Omental fat pad (tissue), 4 donors: ENCODE data around the gene MANEAL. TPM values are rescaled to one million over a fixed set of nuclear protein-coding genes. Genes with fewer than 3 reads are reported as not detected.

Source experiments
- ATAC-seq: fragments of 150-250 bp; one replicate; pipeline ENCODE4 v1.9.1; 2016; ENCODE audit warnings: mild to moderate bottlenecking, moderate library complexity; ENCODE audit not compliant: low FRiP score
- DNase-seq: peaks from one replicate; pipeline ENCODE4 v3.0.0-alpha.2; 2019; ENCODE audit warnings: low spot score
- total RNA-seq, 4 donors: library from RNA; depleted of rRNA; stranded (reverse); fragments of >200 nt; gene quantifications; one replicate each; pipeline ENCODE4 v1.1.0, GENCODE V29; 2016
- TF ChIP-seq, protein P1 (sequence below), 3 donors: fragments of 450-650 bp; IDR thresholded peaks; one replicate each; pipeline ENCODE4 v1.5.1; 2016 to 2017; ENCODE audit warnings: antibody characterized with exemption in 3 of 3, mild to moderate bottlenecking in 3 of 3, moderate library complexity in 2 of 3

MANEAL gene
- total RNA-seq, 4 donors from 2014 or later: 0.79 to 1.4 (median 1.1) TPM

DNA sequence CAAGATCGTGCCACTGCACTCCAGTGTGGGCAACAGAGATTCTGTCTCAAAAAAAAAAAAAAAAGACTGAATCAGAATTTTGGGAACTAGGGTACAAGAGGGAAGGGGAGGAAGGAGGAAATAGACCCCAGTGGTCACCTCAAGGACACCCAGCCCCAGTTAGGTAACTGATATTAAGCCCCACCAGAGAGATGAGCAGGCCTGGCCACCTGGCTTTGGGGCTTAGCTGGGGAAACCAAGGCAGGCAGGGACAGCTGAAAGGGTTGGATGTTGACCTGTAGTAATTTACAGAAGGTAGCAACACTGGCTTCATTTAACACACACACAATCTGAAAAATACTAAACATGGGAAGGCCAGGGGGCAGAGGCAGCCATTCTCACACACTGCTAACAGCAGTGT is 8.8 kb downstream of the MANEAL start:
- no peak for DNase-seq
- TF ChIP-seq, protein P1, sequence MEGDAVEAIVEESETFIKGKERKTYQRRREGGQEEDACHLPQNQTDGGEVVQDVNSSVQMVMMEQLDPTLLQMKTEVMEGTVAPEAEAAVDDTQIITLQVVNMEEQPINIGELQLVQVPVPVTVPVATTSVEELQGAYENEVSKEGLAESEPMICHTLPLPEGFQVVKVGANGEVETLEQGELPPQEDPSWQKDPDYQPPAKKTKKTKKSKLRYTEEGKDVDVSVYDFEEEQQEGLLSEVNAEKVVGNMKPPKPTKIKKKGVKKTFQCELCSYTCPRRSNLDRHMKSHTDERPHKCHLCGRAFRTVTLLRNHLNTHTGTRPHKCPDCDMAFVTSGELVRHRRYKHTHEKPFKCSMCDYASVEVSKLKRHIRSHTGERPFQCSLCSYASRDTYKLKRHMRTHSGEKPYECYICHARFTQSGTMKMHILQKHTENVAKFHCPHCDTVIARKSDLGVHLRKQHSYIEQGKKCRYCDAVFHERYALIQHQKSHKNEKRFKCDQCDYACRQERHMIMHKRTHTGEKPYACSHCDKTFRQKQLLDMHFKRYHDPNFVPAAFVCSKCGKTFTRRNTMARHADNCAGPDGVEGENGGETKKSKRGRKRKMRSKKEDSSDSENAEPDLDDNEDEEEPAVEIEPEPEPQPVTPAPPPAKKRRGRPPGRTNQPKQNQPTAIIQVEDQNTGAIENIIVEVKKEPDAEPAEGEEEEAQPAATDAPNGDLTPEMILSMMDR (IDR thresholded peaks at IDR 0.05): no peak
- ATAC-seq: no peak

DNA sequence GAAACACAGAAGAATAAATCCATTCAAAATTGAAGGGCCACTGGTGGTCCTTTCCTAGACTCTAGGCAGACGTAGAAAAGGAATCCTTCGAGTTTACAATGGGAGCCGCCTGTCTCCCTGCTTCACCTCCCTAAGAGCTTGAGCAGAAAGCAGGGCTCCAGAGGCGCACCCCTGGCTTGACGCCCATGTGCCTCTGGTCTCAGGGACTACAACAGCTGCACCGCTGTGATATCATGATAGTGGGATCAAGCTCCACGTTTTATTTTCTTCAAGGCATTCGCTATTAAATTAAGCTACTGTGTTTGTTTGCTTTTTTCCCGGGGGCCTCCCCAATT is 13.5 kb downstream of the MANEAL start:
- DNase-seq (no peak), ATAC-seq (no peak)
- TF ChIP-seq, protein P1 (IDR thresholded peaks at IDR 0.05): no peak

DNA sequence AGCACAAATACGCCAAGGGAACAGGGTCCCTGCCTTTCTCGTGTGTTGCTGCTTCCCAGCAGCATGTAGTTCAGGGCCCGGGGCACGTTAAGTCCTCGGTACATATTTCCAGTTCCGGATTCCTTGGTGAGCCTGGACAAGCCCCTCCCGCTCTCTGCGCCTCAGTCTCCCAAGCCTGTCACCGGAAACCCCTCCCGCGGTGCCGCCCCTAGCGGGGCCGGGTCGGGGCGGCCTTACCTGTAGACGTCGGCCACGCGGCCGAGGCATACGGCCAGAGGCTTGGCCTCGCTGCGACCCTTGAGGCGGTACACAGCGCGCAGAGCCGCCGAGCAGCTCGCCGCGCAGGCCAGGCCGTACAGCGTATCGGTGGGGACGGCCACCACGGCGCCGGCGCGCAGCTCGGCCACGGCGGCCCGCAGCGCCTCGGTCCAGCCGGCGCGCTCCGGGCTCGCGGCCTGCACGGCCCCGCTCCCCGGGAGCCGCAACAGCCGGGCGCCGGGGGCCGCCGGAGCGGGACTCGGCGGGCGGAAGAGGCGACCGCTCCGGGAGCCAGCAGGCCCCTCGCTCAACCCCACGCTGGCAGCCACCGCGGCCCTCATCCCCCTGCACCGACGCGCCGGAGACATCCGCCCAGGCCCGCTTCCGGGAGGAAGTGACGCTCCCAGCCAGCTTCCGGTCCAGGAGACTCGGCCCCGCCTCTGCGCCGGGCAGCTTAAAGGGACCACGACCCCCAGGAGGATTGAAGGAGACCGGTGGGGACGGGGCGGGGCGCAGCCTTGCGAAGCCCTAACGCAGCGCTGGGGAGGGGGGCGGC is 14.1 kb downstream of the MANEAL start, which contains the start of the genes C1orf122 and YRDC:
C1orf122 (plus strand) TSS at position 236 of the 814 bp plus-strand sequence. CDS start 615 bp downstream, outside the sequence.
YRDC (minus strand) TSS at position 654 of the 814 bp plus-strand sequence; CDS start at position 626, 28 bp downstream.
- TF ChIP-seq, protein P1 (IDR thresholded peaks at IDR 0.05): no peak
- DNase-seq: peak; percentile 83
- peak; percentile 95 for ATAC-seq

DNA sequence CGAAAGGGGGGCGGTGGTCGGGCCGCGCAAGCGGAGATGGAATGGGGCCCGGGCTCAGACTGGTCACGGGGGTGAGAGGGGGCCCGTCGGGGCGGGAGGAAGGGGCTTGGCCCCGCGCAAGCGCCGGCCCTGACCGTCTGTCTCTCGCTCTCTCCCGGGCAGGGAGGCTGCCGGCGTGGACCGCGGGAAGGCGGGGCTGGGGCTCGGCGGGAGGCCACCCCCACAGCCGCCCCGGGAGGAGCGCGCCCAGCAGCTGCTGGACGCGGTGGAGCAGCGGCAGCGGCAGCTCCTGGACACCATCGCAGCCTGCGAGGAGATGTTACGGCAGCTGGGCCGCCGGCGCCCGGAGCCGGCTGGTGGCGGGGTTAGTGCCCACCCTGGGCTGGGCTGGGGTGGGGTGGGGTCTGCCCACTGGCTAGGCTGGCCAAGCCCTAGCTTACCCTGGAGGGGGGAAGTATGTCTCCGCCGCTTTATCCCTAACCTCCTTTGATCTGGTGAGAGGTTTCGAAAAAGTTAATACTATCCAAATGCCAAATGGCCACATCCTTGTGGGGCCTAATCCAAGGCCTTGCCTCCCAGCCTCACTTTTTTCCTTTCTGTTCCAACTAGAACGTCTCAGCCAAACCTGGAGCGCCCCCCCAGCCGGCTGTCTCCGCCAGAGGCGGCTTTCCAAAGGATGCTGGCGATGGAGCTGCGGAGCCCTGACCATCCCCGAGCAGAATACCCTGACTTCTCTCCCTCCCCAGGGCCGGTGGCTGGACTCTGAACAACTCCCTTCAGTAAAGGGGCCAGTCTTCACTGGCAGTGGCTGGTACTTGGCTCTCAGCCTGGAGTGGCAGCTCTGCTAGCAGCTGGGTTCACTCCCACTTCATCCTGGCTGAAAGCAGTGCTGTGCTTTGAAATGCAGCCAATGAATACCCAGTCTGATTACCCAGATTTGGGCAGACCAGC is 15.0 kb downstream of the MANEAL start:
- TF ChIP-seq, protein P1 (IDR thresholded peaks at IDR 0.05): no peak
- peak; percentile 89 for ATAC-seq
- peak; percentile 41 for DNase-seq

DNA sequence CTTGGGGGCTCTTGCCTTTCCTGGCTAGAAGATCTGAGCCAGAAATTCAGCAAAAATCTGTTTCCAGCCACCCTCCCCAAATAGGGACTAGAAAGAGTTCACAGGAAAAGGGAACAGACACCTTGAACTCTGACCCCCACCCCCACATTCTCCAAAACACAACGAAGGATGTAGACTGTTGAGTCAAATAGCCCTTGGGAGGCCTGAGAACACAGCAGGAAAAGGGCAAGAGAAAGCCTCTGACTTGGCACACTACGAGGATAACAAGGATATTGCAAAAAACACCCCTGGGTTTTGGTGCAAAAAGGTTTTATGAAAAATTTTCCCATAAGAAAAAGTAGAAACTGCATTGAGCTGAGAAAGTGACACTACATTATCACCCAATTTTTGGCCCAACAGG is 16.3 kb downstream of the MANEAL start:
- no peak for ATAC-seq
- TF ChIP-seq, protein P1 (IDR thresholded peaks at IDR 0.05): no peak

DNA sequence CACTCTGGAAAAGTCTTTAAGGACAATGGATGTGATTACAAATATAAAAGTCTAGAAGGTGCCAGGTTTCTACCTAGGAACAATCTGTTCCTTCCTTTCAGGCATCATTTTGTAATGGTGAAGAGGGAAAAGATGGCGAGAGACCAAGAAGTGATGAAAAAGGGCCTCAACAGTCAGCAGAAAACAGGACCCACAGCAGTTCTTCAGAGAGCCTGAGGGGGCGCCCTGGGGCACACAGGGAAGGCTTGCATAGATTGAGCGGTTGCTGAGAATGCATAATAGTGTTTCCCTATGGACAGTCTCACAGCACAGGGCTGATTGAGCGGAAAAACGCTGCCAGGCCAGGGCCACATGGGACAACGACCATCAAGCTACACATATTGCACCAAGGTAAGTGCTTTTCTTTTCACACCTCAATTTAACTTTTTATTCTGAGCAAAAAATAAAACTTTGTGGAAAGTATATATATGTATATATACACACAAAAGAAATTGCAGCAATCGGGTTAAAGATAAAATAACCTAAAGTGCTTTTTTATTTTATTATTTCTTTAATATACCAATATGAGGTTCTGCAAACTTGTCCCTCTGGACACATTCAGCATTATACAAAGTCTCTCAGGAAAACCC is 17.5 kb downstream of the MANEAL start:
- DNase-seq (no peak), ATAC-seq (no peak)

More for the DNA sequence above, 16.3 kb downstream of the MANEAL start:
- no peak for DNase-seq

More for the DNA sequence above, 17.5 kb downstream of the MANEAL start:
- TF ChIP-seq, protein P1 (IDR thresholded peaks at IDR 0.05): peak in 1 of 3 donors; percentile 22
